GM20431 (cell line): ENCODE data around the gene ZRANB3.
"Not testable (repeated sequence)": the region's sequence is repeated elsewhere in the genome, so short reads cannot be mapped to it uniquely, and the experiment has no call there.

Experiments used
- in situ Hi-C: fragments of 300-500 bp; cut with MseI, MboI; formaldehyde crosslinking; loops from one replicate; pipeline ENCODE4 v1.15.0; 2020; ENCODE audit warnings: low sequenced_read_pairs; ENCODE audit not compliant: unreplicated experiment

ZRANB3 gene

DNA sequence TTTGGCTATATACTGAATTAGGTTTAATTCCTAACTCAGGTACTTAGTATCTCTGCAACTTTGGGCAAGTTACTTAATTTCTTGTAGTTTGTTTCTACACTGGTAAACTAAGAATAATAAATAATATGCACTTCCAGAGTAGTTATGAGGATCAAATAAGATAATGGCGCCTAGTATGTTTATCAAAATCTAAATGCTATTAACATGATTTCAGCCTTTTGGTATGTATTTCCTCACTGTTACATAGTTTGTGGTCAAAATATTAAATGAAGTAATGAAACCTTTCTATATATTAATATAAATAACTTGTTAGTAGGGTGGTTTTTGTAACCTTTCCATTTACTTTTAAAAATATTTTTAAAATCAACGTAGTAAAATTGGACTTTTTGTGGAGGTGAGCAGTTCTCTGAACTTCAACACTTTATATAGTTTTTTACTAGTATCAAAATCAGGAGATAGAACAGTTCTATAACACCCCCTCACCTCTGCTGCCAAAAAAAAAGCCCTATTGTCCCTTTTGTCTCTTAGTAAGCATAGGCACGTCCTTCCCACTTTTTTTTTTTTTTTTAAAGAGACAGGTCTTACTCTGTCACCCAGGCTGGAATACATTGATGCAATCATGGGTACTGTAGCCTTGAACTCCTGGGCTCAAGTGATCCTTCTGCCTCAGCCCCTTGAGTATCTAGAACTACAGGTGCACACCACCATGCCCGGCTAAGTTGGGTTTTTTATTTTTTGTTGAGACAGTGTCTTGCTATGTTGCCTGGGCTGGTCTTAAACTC, 434.2 kb downstream of the ZRANB3 start:
- in situ Hi-C loops, result no loop called here

DNA sequence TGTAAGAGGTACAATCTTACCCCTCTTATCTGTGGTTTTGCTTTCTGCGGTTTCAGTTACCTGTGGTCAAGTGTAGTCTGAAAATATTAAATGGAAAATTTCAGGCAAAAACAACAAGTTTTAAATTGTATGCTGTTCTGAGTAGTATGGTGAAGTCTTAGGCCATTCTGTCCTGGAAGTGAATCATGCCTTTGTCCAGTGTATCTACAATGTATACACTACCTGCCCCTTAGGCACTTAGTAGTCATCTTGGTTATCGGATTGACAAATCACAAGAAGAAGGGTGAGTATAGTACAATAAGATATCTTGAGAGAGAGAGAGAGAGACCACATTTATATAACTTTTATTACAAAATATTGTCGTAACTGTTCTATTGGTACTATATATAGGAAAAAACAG, 435.4 kb downstream of the ZRANB3 start:
- in situ Hi-C loops, result no loop called here

DNA sequence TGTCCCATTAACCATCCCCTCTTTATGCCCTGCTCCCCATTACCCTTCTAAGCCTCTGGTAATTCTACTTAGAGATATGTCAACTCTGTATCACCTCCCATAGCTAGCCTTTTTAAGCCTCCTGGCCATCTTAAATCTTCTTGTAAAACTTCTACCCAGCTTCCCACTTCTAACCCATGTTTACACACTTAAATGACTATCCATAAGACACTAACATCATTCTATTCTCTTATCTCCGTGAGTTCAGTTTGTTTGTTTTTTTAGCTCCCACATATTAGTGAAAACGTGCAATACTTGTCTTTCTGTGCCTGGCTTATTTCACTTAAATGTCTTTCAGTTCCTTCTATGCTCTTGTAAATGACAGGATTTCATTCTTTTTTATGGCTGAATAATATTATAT, 436.5 kb downstream of the ZRANB3 start:
- in situ Hi-C loops, result no loop called here

DNA sequence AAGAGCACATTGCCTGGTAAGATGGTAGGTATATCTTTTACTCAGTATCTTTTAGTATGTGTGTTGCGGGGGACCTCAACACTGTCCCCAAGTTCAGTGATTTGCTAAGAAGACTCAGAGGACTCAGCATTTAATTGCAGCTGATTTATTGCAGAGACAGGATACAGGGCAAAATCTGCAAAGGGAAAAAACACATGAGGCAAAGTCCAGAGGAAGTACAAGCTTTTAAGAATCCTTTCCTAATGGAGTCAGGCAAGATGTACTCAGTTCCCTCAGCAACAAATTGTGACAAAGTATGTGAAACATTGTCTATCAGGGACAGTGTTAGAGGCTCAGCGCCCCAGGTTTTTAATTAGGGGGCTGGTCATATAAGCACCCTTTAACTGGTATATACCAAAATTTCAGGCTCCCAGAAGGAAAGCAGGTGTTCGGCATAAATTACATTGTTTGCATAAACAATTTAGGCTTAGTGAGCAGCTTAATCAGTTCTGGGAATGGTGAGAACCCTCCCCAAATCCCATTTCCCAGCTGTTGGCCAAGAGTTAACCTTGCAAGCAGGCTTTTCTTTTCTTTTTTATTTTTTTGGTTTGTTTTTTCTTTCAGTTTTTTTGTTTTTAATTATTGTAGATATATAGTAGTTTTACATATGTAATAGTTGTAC, 437.2 kb downstream of the ZRANB3 start:
- in situ Hi-C loops, result no loop called here

DNA sequence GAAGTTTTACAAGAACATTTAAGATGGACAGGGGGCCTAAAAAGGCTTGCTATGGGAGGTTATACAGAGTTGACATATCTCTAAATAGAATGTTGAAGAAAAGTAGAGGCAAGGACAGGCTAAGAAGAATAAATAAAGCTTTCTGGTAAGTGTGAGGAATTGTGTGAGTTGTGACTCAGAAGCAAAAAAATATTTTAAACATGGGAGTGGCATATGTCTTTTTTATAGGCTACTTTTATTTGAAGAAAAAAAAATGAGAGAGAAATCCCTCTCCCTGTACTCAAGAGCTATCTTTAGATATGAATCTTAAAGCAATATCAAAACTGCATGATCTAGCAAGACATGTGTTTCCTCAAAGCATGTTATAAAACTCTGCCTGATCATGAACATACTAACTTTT, 437.8 kb downstream of the ZRANB3 start:
- in situ Hi-C loops, result no loop called here

DNA sequence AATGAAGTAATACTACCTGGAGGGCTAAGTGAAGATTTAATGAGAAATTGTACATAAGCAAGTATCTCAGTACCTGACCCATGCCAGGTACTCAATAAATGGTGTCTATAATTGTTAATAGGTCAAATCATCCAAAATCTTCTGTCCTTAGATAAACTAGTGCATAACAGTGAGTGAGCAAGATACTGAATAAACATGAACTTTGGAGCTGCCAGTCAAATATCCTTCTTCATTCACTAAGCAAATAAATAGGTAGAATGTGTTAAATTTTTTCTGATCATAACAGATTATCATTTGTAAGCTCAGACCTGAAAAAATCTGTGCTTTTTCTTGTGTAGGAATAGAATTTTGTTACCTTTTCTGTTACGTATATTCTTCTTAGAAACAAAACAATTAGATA, 439.3 kb downstream of the ZRANB3 start:
- in situ Hi-C loops, result no loop called here

DNA sequence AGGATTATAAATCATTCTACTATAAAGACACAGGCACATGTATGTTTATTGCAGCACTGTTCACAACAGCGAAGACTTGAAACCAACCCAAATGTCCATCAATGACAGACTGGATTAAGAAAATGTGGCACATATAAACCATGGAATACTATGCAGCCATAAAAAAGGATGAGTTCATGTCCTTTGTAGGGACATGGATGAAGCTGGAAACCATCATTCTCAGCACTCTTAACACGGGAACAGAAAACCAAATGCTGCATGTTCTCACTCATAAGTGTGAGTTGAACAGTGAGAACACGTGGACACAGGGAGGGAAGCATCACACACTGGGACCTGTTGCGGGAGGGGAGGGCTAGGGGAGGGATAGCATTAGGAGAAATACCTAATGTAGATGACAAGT, 441.4 kb downstream of the ZRANB3 start:
- in situ Hi-C loops, result not testable (repeated sequence)
